ENCODE results near the gene MEIKIN.

DNA sequence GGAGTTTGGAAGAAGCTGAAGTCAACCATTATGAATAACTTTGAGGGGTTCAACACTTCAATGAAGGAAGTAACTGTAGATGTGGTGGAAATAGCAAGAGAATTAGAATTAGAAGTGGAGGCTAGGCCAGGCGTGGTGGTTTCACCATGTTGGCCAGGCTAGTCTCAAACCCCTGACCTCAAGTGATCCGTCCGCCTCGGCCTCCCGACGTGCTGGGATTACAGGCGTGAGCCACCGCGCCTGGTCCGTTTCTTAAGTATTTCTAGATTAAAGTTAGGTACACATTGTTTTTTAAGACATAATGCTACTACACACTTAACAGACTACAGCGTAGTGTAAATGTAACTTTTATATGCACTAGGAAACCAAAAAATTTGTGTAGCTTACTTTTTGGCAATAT, 162.7 kb downstream of the MEIKIN start:
- TF ChIP-seq, protein P1, sequence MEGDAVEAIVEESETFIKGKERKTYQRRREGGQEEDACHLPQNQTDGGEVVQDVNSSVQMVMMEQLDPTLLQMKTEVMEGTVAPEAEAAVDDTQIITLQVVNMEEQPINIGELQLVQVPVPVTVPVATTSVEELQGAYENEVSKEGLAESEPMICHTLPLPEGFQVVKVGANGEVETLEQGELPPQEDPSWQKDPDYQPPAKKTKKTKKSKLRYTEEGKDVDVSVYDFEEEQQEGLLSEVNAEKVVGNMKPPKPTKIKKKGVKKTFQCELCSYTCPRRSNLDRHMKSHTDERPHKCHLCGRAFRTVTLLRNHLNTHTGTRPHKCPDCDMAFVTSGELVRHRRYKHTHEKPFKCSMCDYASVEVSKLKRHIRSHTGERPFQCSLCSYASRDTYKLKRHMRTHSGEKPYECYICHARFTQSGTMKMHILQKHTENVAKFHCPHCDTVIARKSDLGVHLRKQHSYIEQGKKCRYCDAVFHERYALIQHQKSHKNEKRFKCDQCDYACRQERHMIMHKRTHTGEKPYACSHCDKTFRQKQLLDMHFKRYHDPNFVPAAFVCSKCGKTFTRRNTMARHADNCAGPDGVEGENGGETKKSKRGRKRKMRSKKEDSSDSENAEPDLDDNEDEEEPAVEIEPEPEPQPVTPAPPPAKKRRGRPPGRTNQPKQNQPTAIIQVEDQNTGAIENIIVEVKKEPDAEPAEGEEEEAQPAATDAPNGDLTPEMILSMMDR (IDR thresholded peaks at IDR 0.05): no peak
- TF ChIP-seq POLR2A (IDR thresholded peaks at IDR 0.05): no peak

Measured in uterus (tissue), 2 donors.